ENCODE measurements around the gene PBRM1. TPM values are rescaled to one million over a fixed set of nuclear protein-coding genes. Genes with fewer than 3 reads are reported as not detected.

Gene PBRM1
- total RNA-seq, 1 experiment from 2014 or later: 42.8 TPM

DNA sequence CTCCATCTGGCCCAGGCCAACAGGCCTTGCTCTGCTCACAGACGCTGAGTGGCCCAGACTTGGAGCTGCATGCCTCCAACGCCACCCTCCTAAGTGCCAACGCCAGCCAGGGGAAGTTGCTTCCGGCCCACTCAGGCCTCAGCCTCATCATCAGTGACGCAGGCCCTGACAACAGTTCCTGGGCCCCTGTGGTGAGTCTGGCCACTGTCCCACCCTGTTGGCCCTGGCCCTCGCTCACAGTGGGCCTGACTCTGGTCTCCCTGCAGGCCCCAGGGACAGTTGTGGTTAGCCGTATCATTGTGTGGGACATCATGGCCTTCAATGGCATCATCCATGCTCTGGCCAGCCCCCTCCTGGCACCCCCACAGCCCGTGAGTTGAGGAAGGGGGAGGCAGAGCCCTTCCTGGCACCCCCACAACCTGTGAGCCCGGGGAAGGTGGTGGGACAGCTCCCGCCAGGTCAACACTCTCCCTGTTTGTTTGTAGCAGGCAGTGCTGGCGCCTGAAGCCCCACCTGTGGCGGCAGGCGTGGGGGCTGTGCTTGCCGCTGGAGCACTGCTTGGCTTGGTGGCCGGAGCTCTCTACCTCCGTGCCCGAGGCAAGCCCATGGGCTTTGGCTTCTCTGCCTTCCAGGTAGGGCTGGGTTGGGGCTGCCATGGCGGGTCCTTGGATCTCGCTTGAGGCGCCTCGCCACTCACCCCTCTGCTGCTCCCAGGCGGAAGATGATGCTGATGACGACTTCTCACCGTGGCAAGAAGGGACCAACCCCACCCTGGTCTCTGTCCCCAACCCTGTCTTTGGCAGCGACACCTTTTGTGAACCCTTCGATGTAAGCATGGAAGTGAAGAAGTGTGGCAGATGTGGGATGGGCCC is 162.1 kb downstream of the PBRM1 start:
- intact Hi-C loops (cut with micrococcal nuclease; ENCODE audit: unreplicated experiment): no loop called here
- BruUV-seq (replicated peaks): no TSS peak
- no peak overlapping the region for H2AFZ ChIP-seq
- H3K4me1 ChIP-seq (replicated peaks; ENCODE audit: insufficient read depth): peaks cover 9% of the 10 kb centered on the region; the same call in 1 of the 2 replicates
- H3F3A ChIP-seq (ENCODE audit: insufficient read depth, low read depth): peaks cover 7% of the 10 kb centered on the region; the same call in 1 of the 2 replicates
- no peaks in the 10 kb centered on the region for H3K27me3 ChIP-seq (ENCODE audit: insufficient read depth, low read depth)
- H3K9me2 ChIP-seq (ENCODE audit: insufficient read depth): no peaks in the 10 kb centered on the region
- H3K36me3 ChIP-seq (ENCODE audit: low read depth): no peaks in the 10 kb centered on the region
- no peaks in the 10 kb centered on the region for H3K79me2 ChIP-seq (ENCODE audit: low read depth)
- TF ChIP-seq, protein P1, sequence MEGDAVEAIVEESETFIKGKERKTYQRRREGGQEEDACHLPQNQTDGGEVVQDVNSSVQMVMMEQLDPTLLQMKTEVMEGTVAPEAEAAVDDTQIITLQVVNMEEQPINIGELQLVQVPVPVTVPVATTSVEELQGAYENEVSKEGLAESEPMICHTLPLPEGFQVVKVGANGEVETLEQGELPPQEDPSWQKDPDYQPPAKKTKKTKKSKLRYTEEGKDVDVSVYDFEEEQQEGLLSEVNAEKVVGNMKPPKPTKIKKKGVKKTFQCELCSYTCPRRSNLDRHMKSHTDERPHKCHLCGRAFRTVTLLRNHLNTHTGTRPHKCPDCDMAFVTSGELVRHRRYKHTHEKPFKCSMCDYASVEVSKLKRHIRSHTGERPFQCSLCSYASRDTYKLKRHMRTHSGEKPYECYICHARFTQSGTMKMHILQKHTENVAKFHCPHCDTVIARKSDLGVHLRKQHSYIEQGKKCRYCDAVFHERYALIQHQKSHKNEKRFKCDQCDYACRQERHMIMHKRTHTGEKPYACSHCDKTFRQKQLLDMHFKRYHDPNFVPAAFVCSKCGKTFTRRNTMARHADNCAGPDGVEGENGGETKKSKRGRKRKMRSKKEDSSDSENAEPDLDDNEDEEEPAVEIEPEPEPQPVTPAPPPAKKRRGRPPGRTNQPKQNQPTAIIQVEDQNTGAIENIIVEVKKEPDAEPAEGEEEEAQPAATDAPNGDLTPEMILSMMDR (conservative IDR thresholded peaks at IDR 0.05): no peak
- TF ChIP-seq EZH2 (IDR thresholded peaks at IDR 0.05; ENCODE audit: low read depth): no peak
- no peak overlapping the region for H3K4me3 ChIP-seq
- H3K9me3 ChIP-seq (ENCODE audit: insufficient read depth, low read depth): no peaks in the 10 kb centered on the region
- no peak for DNase-seq
- POLR2A ChIA-PET (ENCODE audit: unreplicated experiment): no interaction called here
- no peaks in the 10 kb centered on the region for H4K20me1 ChIP-seq (ENCODE audit: insufficient read depth)
- no peak overlapping the region for H3K27ac ChIP-seq
- no peak overlapping the region for H3K4me2 ChIP-seq
- CTCF ChIA-PET: no interaction called here

DNA sequence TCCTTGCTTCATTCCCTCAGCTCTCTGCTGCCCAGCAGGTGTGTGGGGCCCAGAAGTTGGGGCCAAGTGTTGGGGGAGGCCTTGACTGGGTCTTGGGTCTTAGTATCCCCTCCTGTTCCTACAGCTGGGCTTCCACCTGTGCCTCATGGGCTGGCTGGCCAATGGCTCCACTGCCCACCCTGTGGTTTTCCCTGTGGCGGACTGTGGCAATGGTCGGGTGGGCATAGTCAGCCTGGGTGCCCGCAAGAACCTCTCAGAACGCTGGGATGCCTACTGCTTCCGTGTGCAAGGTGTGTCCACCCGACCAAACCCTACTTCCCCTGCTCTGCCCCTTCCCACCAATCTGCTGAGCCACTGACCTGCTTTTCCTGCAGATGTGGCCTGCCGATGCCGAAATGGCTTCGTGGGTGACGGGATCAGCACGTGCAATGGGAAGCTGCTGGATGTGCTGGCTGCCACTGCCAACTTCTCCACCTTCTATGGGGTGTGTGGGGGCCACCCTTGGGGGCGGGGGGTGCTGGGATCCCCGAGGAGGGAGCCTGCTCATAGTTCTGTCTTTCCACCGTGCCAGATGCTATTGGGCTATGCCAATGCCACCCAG is 163.0 kb downstream of the PBRM1 start:
- H3K36me3 ChIP-seq (ENCODE audit: low read depth): no peaks in the 10 kb centered on the region
- TF ChIP-seq, protein P1 (conservative IDR thresholded peaks at IDR 0.05): no peak
- no peak for TF ChIP-seq EZH2 (IDR thresholded peaks at IDR 0.05; ENCODE audit: low read depth)
- H4K20me1 ChIP-seq (ENCODE audit: insufficient read depth): no peaks in the 10 kb centered on the region
- no peaks in the 10 kb centered on the region for H3K9me3 ChIP-seq (ENCODE audit: insufficient read depth, low read depth)
- DNase-seq: no peak
- POLR2A ChIA-PET (ENCODE audit: unreplicated experiment): no interaction called here
- BruUV-seq (replicated peaks): no TSS peak
- H3K79me2 ChIP-seq (ENCODE audit: low read depth): no peaks in the 10 kb centered on the region
- no peaks in the 10 kb centered on the region for H3K9me2 ChIP-seq (ENCODE audit: insufficient read depth)
- no peak overlapping the region for H3K27ac ChIP-seq
- no peak overlapping the region for H3K4me3 ChIP-seq
- intact Hi-C loops (cut with micrococcal nuclease; ENCODE audit: unreplicated experiment): no loop called here
- peaks cover 9% of the 10 kb centered on the region; the same call in 1 of the 2 replicates for H3K4me1 ChIP-seq (replicated peaks; ENCODE audit: insufficient read depth)
- H3K27me3 ChIP-seq (ENCODE audit: insufficient read depth, low read depth): no peaks in the 10 kb centered on the region
- no peak overlapping the region for H3K4me2 ChIP-seq
- H2AFZ ChIP-seq: no peak overlapping the region
- CTCF ChIA-PET: no interaction called here
- H3F3A ChIP-seq (ENCODE audit: insufficient read depth, low read depth): peaks cover 7% of the 10 kb centered on the region; the same call in 1 of the 2 replicates

DNA sequence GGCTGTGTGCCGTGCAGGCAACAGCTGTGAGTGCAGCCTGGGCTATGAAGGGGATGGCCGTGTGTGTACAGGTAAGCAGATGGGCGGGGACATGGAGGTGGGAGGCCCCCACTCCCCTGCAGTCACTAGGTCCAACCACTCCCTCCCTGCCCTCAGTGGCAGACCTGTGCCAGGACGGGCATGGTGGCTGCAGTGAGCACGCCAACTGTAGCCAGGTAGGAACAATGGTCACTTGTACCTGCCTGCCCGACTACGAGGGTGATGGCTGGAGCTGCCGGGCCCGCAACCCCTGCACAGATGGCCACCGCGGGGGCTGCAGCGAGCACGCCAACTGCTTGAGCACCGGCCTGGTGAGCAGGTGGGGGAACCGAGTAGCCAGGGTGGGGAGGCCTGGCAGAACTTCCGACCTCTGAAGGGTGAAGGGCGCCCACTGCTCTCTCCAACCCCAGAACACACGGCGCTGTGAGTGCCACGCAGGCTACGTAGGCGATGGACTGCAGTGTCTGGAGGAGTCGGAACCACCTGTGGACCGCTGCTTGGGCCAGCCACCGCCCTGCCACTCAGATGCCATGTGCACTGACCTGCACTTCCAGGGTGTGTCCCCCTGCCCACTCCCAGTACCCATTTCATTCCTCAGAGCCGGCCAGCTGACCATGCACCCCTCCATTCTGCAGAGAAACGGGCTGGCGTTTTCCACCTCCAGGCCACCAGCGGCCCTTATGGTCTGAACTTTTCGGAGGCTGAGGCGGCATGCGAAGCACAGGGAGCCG is 163.6 kb downstream of the PBRM1 start:
- BruUV-seq (replicated peaks): no TSS peak
- no peaks in the 10 kb centered on the region for H4K20me1 ChIP-seq (ENCODE audit: insufficient read depth)
- DNase-seq: no peak
- H3F3A ChIP-seq (ENCODE audit: insufficient read depth, low read depth): peaks cover 7% of the 10 kb centered on the region; the same call in 1 of the 2 replicates
- no peaks in the 10 kb centered on the region for H3K27me3 ChIP-seq (ENCODE audit: insufficient read depth, low read depth)
- TF ChIP-seq EZH2 (IDR thresholded peaks at IDR 0.05; ENCODE audit: low read depth): no peak
- TF ChIP-seq, protein P1 (conservative IDR thresholded peaks at IDR 0.05): no peak
- no peaks in the 10 kb centered on the region for H3K9me3 ChIP-seq (ENCODE audit: insufficient read depth, low read depth)
- intact Hi-C loops (cut with micrococcal nuclease; ENCODE audit: unreplicated experiment): no loop called here
- H3K9me2 ChIP-seq (ENCODE audit: insufficient read depth): no peaks in the 10 kb centered on the region
- CTCF ChIA-PET: no interaction called here
- peaks cover 7% of the 10 kb centered on the region; the same call in 1 of the 2 replicates for H3K4me1 ChIP-seq (replicated peaks; ENCODE audit: insufficient read depth)
- no peaks in the 10 kb centered on the region for H3K36me3 ChIP-seq (ENCODE audit: low read depth)
- H3K4me3 ChIP-seq: no peak overlapping the region
- H3K79me2 ChIP-seq (ENCODE audit: low read depth): no peaks in the 10 kb centered on the region
- no peak overlapping the region for H2AFZ ChIP-seq
- no peak overlapping the region for H3K4me2 ChIP-seq
- POLR2A ChIA-PET (ENCODE audit: unreplicated experiment): no interaction called here
- H3K27ac ChIP-seq: no peak overlapping the region
